GM18508 (cell line): ENCODE results near the gene PDE4C.

ENCODE experiments used
- ATAC-seq: cut with Tn5 transposase; IDR thresholded peaks from one replicate; pipeline ENCODE4 v1.9.1; 2021; ENCODE audit warnings: moderate number of reproducible peaks; ENCODE audit not compliant: insufficient read depth, unreplicated experiment

The PDE4C gene

GRCh38 chr19:18203408-18203862 lies 22.8 kb downstream of the PDE4C start:
- ATAC-seq: no peak

DNA sequence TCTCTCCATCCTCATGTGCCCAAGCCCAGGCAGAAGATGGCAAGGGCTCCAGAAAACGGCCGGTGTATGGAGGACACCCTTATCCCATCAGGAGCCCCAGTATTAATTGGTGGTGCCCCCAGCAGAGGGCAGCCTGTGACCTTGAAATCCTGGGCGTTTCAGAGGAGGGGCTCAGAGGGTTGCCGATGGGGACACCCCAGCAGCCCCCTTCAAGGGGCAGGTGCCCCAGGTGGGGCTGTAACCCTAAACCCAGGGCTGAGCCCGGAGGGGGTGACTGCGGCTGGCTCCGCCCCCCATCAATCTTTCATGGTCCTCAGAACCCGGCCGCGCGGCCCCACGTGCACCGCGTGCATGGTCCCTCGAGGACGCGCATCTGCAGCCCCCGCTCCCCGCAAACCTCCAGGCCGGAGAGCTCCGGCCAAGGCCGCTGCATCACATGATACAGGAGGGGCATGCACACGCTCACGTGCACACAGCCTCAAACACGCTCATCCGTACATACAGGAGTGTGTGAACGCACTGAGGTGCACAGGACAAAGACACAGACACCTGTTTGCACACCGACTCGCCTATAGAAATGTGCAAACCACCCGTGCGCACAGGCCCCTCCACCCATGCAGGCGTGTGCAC lies 23.3 kb downstream of the PDE4C start:
- no peak for ATAC-seq

DNA sequence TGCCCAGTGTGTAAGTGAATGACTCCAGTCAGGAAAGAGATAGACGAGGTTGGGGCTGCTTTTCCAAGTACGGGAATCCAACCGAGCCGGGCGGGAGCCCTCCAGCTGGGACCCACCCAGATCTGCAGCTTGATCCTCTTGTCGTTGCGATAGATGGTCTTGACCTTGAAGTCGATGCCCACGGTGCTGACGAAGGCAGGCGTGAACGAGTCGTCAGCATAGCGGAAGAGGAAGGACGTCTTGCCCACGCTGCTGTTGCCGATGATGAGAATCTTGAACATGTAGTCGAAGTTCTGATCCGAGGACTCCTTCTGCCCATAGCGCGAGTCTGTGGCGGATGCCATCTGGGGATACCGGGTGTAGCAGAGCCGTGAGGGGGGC lies 23.9 kb downstream of the PDE4C start:
- no peak for ATAC-seq

DNA sequence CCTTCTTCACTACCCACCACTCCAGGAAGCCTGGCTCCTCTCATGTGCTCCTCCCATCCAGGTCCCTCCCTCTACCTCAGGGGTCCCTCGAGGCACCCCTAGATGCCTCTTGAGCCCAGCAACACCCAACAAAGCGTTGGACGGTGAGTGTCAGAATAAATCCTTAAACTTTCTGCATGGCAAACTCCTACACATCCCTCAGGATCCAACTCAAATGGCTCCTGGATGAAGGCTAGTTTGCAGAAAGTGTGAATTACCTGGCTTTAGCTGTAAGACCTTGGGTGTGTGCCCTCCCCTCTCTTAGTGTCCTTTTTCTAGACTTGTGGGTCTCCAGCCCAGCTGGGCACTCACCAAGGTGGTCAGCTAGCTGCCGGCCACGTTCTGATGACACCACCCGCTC lies 27.9 kb downstream of the PDE4C start:
- ATAC-seq: no peak

DNA sequence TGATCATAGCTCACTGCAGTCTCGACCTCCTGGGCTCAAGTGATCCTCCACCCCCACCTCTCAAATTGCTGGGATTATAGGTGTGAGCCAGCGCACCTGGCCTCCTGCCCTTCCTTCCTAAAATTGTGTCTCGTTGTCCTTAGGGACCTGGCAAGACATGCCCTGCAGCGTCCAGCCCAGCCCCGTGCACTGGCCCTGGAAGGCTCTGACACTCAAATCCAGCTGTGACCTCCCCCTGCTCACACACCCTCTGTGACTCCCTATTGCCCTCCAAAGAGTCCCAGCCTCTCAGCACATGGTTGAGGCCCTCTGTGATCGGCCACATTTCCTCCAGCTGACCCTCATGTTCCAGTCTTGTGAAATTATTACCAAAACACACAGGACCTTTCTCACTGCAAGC lies 28.3 kb downstream of the PDE4C start:
- ATAC-seq: no peak

DNA sequence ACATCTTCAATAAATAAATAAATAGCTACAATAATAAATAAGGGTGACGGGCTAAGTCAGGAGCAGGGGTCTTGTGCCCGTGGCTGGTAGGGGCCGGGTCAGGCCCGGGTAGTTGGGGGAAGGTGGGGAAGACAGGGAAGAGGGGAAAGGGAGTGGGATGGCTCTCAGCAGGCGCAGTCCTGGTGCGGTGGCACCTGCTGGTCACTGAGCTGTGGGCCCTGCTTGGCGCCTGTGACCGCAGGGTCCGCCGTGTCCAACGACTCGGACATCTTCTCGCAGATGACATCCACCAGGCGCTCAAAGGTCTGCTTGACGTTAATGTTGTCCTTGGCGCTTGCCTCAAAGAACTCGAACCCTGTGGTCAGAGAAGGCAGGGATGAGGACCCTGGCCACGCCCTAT lies 28.9 kb downstream of the PDE4C start:
- ATAC-seq: no peak

DNA sequence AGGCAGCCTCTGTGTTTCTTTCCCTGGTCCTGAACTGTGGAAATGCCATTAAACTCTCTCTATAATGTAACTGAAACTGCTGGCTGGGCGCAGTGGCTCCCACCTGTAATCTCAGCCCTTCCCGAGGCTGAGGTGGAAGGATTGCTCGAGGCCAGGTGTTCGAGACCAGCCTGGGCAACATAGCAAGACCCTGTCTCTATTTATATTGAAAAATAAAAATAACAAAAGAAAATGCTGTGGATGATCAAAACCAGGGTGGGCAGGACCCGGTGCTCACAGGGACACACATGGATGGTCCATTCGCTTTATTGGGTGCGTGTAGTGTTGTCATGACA lies 29.8 kb downstream of the PDE4C start:
- no peak for ATAC-seq

DNA sequence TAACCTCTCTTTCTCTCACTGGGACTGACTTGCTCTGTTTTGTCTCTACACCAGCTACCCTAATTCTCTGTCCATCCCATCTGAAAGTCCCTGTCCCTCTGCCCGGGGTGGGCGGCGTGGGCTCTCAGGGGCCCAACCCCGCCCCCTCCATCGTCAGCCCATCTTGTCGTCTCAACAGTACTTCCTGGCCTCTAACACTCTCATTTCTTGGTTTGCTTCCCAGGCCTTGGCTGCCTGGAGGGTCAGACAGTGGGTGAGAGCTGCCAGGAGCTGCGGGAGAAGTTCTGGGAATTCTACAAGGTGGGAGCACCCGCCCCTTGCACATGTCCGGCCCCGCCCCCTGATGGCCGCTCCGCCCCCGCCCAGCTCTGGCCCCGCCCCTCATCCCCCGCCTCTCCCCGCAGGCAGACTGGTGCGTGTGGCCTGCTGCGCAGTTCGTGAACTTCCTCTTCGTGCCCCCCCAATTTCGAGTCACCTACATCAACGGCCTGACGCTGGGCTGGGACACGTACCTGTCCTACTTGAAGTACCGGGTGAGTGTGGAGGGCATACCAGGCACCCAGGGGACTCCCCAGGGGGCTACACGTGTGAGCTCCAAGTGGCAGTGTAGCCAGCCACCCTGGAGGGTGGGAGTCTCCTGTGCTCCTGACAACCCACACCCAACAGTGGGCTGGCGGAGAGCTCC lies 31.5 kb downstream of the PDE4C start:
- ATAC-seq: no peak

- no peak for ATAC-seq
These were observed 32.1 kb downstream of the PDE4C start for GRCh38 chr19:18194181-18194530.

- no peak for ATAC-seq
These were observed 32.7 kb downstream of the PDE4C start for GRCh38 chr19:18193388-18194180.

DNA sequence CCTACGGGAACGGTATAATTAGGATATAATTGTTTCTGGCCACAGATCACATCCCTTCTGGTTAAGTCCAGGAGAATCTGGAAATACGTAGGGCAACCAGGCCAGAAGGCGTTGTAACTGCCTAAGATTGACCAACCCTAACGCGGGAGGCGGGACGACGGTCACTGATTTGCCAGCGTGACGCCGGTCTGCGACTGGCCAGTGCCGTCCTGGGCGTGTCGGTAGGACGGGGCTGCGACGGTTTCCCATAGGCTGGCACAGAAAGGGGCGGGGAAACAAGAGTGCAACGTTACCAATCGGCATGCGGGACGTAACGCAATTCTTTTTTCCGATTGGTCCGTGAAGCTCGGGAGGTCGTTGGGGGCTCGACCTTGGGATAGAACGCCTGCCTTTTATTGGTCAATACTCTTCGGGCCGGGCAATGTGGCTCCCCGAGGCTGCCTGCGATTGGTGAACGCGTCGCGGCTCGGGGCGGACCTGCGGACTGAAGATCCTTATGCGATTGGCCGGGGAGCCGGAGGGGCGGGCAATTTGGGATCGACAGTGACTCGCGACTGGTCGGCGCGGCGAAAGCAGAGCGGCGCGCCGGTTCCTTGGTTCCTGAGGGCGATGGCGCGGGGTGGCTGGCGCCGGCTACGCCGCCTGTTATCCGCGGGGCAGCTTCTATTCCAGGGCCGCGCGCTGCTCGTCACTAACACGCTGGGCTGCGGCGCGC lies 33.4 kb downstream of the PDE4C start, which contains the start of gene MPV17L2:
MPV17L2 (plus strand) TSS at position 546 of the 715 bp plus-strand sequence; CDS start at position 610, 64 bp downstream.
- ATAC-seq: peak; percentile 82

DNA sequence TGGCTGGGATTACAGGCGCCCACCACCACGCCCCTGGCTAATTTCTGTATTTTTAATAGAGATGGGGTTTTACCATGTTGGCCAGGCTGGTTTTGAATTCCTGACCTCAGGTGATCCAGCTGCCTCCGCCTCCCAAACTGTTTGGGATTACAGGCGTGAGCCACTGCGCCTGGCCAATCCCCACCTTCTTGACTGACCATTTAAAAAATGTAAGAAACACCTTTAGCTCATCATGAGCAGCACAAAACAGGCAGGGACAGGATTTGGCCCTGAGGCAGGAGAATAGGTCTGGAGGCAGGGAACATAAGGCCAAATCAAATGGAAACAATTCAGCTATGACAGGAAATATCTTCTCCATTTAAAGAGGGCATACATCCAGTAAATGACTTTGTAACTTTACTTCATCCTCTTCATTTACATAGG lies 34.6 kb downstream of the PDE4C start:
- ATAC-seq: no peak

- no peak for ATAC-seq
These were observed 36.0 kb downstream of the PDE4C start for GRCh38 chr19:18190278-18190677.

DNA sequence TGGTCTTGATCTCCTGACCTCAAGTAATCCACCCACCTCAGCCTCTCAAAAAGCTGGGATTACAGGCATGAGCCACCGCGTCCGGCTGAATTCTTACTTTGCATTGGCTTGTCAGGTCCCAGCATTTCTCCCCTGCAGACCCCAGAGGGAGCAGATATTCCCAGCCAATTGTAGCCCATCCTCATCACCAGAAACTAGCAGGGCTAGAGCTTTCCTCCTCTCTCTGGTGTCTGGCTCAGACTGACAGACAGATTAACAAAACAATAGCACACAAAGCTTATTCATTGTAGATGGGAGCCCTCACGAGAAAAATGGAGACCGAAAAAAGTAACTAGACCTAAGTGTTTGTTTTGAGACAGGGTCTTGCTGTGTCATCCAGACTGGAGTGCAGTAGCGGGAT lies 40.7 kb downstream of the PDE4C start:
- no peak for ATAC-seq

DNA sequence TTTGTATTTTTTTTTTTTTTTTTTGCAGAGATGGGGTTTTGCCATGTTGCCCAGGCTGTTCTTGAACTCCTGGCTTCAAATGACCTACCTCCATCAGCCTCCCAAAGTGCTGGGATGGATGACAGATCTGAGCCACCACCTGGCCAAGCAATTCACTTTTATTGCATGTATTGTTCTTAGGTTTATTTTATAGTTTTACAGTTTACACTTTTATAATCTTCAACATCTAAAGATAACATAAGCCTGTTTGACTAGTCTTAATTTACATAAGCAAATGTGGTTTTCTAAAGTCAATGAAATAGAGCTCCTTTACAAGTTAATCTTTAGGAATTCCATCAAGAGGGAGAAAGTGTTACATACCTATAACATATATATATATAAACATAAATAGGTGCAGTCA lies 42.7 kb downstream of the PDE4C start:
- no peak for ATAC-seq

GRCh38 chr19:18179957-18180356 lies 46.3 kb downstream of the PDE4C start:
- no peak for ATAC-seq

GRCh38 chr19:18176367-18177310 lies 49.6 kb downstream of the PDE4C start:
- no peak for ATAC-seq

GRCh38 chr19:18174983-18175382 lies 51.3 kb downstream of the PDE4C start:
- no peak for ATAC-seq
